NCI-H2196 (cell line): ENCODE measurements around the gene GPATCH1.
"Not testable (repeated sequence)": the region's sequence is repeated elsewhere in the genome, so short reads cannot be mapped to it uniquely, and the experiment has no call there.

Experiments
- DNase-seq: peaks from one replicate; lab custom pipeline; 2025; ENCODE audit not compliant: unreplicated experiment; lab: John Stamatoyannopoulos, UW

The GPATCH1 gene

GRCh38 chr19:33156334-33156733, 75.4 kb downstream of the GPATCH1 start:
- no peak for DNase-seq

- DNase-seq = no peak
Observed at GRCh38 chr19:33157906-33158305, 76.9 kb downstream of the GPATCH1 start.

- DNase-seq = no peak
Observed at GRCh38 chr19:33158365-33158764, 77.4 kb downstream of the GPATCH1 start.

- no peak for DNase-seq
Observed at GRCh38 chr19:33159149-33159548, 78.2 kb downstream of the GPATCH1 start.

- DNase-seq = no peak
Observed at GRCh38 chr19:33159893-33160292, 78.9 kb downstream of the GPATCH1 start.

GRCh38 chr19:33161201-33161600, 80.2 kb downstream of the GPATCH1 start:
- DNase-seq = no peak

GRCh38 chr19:33163481-33163880, 82.5 kb downstream of the GPATCH1 start:
- no peak for DNase-seq

- DNase-seq = not testable (repeated sequence)
Observed at GRCh38 chr19:33166037-33166436, 85.1 kb downstream of the GPATCH1 start.

- DNase-seq = no peak
Observed at GRCh38 chr19:33167438-33167837, 86.5 kb downstream of the GPATCH1 start.

- no peak for DNase-seq
Observed at GRCh38 chr19:33168528-33168927, 87.5 kb downstream of the GPATCH1 start.

- DNase-seq = no peak
Observed at GRCh38 chr19:33171222-33171795, 90.3 kb downstream of the GPATCH1 start.

GRCh38 chr19:33171916-33172359, 91.0 kb downstream of the GPATCH1 start:
- DNase-seq = no peak

GRCh38 chr19:33174186-33174585, 93.2 kb downstream of the GPATCH1 start:
- no peak for DNase-seq

- no peak for DNase-seq
Observed at GRCh38 chr19:33175156-33175782, 94.3 kb downstream of the GPATCH1 start.

- DNase-seq = no peak
Observed at GRCh38 chr19:33175886-33176669, 95.1 kb downstream of the GPATCH1 start.

GRCh38 chr19:33176670-33177416, 95.9 kb downstream of the GPATCH1 start:
- DNase-seq = peak; percentile 99

GRCh38 chr19:33177417-33177979, 96.5 kb downstream of the GPATCH1 start:
- no peak for DNase-seq
